HepG2 (cell line): ENCODE data around the gene C14orf119. TPM values are rescaled to one million over a fixed set of nuclear protein-coding genes. Genes with fewer than 3 reads are reported as not detected.
A peak's percentile ranks its signal among the peaks of the same experiment; 100 is the strongest.

Source experiments
- CCAR2 ChIP-seq: fragments of 200-400 bp; formaldehyde crosslinking; optimal IDR thresholded peaks from 2 replicates; pipeline ENCODE3; 2018; ENCODE audit warnings: low read depth, mild to moderate bottlenecking, low read length, moderate library complexity
- DDIT3 ChIP-seq: sonication (generic); formaldehyde crosslinking; IDR thresholded peaks from 2 replicates; pipeline ENCODE4 v1.4.0; 2020; ENCODE audit warnings: mild to moderate bottlenecking, missing genetic modification reagents
- DPF2 ChIP-seq: sonication (generic); formaldehyde crosslinking; IDR thresholded peaks from 2 replicates; pipeline ENCODE4 v1.4.0; 2020; ENCODE audit warnings: mild to moderate bottlenecking, low read depth, missing genetic modification reagents, borderline replicate concordance
- FOXO1 ChIP-seq: sonication (generic); formaldehyde crosslinking; IDR thresholded peaks from 2 replicates; pipeline ENCODE4 v1.4.0; 2020; ENCODE audit warnings: missing genetic modification reagents
- FOXP4 ChIP-seq: sonication (generic); formaldehyde crosslinking; IDR thresholded peaks from 2 replicates; pipeline ENCODE4 v1.4.0; 2020; ENCODE audit warnings: missing genetic modification reagents
- KAT2B ChIP-seq: fragments of 150-350 bp; IDR thresholded peaks from 2 replicates; pipeline ENCODE4 v1.6.1; 2014; ENCODE audit warnings: low read depth, low read length, borderline replicate concordance
- LCORL ChIP-seq, 2 experiments: fragments of 450-650 bp in 1 of 2; sonication (generic) in 1 of 2; formaldehyde crosslinking in 1 of 2; IDR thresholded peaks; 2 replicates each; pipeline versions ENCODE4 v1.5.0 to v1.6.1; 2017 to 2020; ENCODE audit warnings: antibody characterized with exemption in 1 of 2, missing genetic modification reagents in 1 of 2
- MIER3 ChIP-seq: IDR thresholded peaks from 2 replicates; pipeline ENCODE4 v1.6.1; 2016; ENCODE audit warnings: missing compliant biosample characterization, borderline replicate concordance
- MLXIP ChIP-seq: sonication (generic); formaldehyde crosslinking; IDR thresholded peaks from 2 replicates; pipeline ENCODE4 v1.9.0; 2021; ENCODE audit warnings: missing genetic modification reagents, borderline replicate concordance
- PAF1 ChIP-seq: IDR thresholded peaks from 2 replicates; pipeline ENCODE4 v1.6.1; 2016; ENCODE audit warnings: missing genetic modification reagents, missing compliant biosample characterization
- RORA ChIP-seq: sonication (generic); formaldehyde crosslinking; IDR thresholded peaks from 2 replicates; pipeline ENCODE4 v1.5.0; 2020; ENCODE audit warnings: mild to moderate bottlenecking, missing genetic modification reagents, moderate library complexity
- ZNF160 ChIP-seq: sonication (generic); formaldehyde crosslinking; IDR thresholded peaks from 2 replicates; pipeline ENCODE4 v1.8.0; 2022; ENCODE audit warnings: mild to moderate bottlenecking, inconsistent platforms, missing genetic modification reagents
- ZNF180 ChIP-seq: sonication (generic); formaldehyde crosslinking; IDR thresholded peaks from 2 replicates; pipeline ENCODE4 v1.4.0; 2020; ENCODE audit warnings: low read depth, missing genetic modification reagents, borderline replicate concordance
- ZNF20 ChIP-seq: sonication (generic); formaldehyde crosslinking; IDR thresholded peaks from 2 replicates; pipeline ENCODE4 v1.4.0; 2020; ENCODE audit warnings: mild to moderate bottlenecking, moderate library complexity, missing genetic modification reagents
- ZNF414 ChIP-seq: sonication (generic); formaldehyde crosslinking; IDR thresholded peaks from 2 replicates; pipeline ENCODE4 v1.5.0; 2020; ENCODE audit warnings: missing genetic modification reagents
- ZNF747 ChIP-seq: sonication (generic); formaldehyde crosslinking; IDR thresholded peaks from 2 replicates; pipeline ENCODE4 v1.8.1; 2023; ENCODE audit warnings: missing genetic modification reagents, mild to moderate bottlenecking, borderline replicate concordance
- ZNF83 ChIP-seq: sonication (generic); formaldehyde crosslinking; IDR thresholded peaks from 2 replicates; pipeline ENCODE4 v1.4.0; 2020; ENCODE audit warnings: missing genetic modification reagents, mild to moderate bottlenecking, borderline replicate concordance
- polyA plus RNA-seq, 8 experiments: library from polyadenylated mRNA; depleted of rRNA in 3 of 8; stranded (reverse) in 7 of 8; unstranded in 1 of 8; fragments of >200 nt; fragmentation: Illumina TruSeq in 4 of 8; extraction: Trizol in 4 of 8; gene quantifications; 2 replicates each; pipeline versions ENCODE4 v1.2.1 to v1.2.3, GENCODE V29; 2011 to 2016; ENCODE audit warnings: low read depth in 4 of 8, missing spikeins in 1 of 8, mixed read lengths in 1 of 8; ENCODE audit not compliant: insufficient read depth in 1 of 8
- total RNA-seq, 5 experiments: library from RNA; depleted of rRNA; stranded (reverse); fragments of >200 nt; fragmentation: Illumina TruSeq; extraction: Trizol; gene quantifications; 2 replicates each; pipeline ENCODE4 v1.2.3, GENCODE V29; 2016; ENCODE audit warnings: low read depth in 1 of 5
- TF ChIP-seq, protein P1 (sequence below): sonication (generic); formaldehyde crosslinking; IDR thresholded peaks from 2 replicates; pipeline ENCODE4 v1.9.0; 2022; ENCODE audit warnings: low read depth, missing genetic modification reagents

The C14orf119 gene
- total and polyA plus RNA-seq, 2 of the 13 experiments (the other 11 are each of a cell fraction or from before 2014, with no cell fraction given) = 117 to 206 TPM

DNA sequence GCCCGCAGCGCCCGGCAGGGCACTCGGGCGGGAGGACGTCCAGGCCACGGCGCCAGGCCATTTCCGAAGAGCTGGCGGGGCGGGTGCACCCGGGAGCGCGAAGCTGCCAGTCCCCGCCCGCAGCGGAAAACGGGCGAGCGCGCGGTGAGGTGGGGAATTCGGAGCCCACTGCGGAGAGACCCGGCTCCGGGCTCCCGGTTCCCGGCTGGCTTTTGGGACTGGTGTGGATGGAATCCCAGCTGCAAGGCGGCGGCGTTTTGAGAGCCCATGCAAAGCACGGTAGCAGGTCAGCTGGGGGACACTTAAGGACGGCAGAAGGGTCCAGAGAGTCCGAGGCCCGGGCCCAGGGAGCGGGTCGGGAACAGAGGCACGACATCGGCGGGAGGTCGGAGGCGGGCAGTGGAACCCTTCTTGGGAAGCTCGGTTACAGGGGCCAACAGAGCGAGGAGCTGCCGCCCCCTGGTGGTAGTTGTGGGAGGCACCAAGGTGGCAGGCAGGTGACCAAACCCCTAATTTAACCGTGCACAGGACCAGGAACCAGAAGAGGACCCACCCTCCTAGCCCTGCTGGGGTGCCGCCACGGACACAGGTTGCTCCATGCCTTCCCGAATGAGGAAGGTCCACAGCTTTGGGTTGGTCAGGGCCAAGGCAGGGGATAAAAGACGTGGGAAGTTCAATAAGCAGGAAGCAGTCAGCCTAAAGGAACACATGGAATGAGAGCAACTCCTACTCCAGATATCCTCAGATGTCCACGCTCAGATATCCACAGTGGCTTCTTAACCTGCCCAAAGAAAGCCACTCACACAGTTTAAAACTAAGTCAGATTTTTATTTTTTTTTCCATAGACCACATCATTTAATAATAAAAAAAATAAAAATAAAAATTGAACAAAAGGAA is 37.3 kb upstream of the C14orf119 start (continued):
- TF ChIP-seq ZNF83 (CRISPR knock-in tag) (peak; percentile 94; the same call in 1 of the 2 replicates), FOXO1 (CRISPR knock-in tag) (peak; percentile 62), MLXIP (no peak; the same call in 1 of the 2 replicates), ZNF20 (CRISPR knock-in tag) (0 out of 2 replicates have a peak, but pooled peaks have one; percentile 28), ZNF414 (no peak; the same call in 1 of the 2 replicates), DDIT3 (CRISPR knock-in tag) (no peak; the same call in 1 of the 2 replicates), PAF1 (peak; percentile 95), DPF2 (CRISPR knock-in tag) (peak; percentile 43), ZNF160 (peak; percentile 81; the same call in 1 of the 2 replicates), RORA (CRISPR knock-in tag) (no peak), ZNF747 (CRISPR knock-in tag) (no peak; the same call in 1 of the 2 replicates), MIER3 (CRISPR knock-in tag) (peak; percentile 82), ZNF180 (peak; percentile 78; the same call in 1 of the 2 replicates), KAT2B (no peak), FOXP4 (CRISPR knock-in tag) (peak; percentile 56; the same call in 1 of the 2 replicates), LCORL (IDR thresholded peaks at IDR 0.05) (no peak), LCORL (CRISPR knock-in tag; IDR thresholded peaks at IDR 0.05) (peak; percentile 89), CCAR2 (no peak)
- TF ChIP-seq, protein P1, sequence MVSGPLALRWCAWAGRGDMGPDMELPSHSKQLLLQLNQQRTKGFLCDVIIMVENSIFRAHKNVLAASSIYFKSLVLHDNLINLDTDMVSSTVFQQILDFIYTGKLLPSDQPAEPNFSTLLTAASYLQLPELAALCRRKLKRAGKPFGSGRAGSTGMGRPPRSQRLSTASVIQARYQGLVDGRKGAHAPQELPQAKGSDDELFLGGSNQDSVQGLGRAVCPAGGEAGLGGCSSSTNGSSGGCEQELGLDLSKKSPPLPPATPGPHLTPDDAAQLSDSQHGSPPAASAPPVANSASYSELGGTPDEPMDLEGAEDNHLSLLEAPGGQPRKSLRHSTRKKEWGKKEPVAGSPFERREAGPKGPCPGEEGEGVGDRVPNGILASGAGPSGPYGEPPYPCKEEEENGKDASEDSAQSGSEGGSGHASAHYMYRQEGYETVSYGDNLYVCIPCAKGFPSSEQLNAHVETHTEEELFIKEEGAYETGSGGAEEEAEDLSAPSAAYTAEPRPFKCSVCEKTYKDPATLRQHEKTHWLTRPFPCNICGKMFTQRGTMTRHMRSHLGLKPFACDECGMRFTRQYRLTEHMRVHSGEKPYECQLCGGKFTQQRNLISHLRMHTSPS (CRISPR knock-in tag) = peak; percentile 52
